Ovary (tissue), 3 donors: ENCODE results near the gene RNF215.

Experiments used
- CTCF ChIP-seq, 3 donors: fragments of 450-650 bp in 2 of 3; fragments of 200-600 bp in 1 of 3; IDR thresholded peaks; one replicate each; pipeline versions ENCODE4 v1.5.1 to v1.8.0; 2016 to 2022; ENCODE audit warnings: antibody characterized with exemption in 3 of 3, mild to moderate bottlenecking in 1 of 3
- POLR2A ChIP-seq: fragments of 450-650 bp; IDR thresholded peaks from one replicate; pipeline ENCODE4 v1.6.1; 2017; ENCODE audit warnings: antibody characterized with exemption, mild to moderate bottlenecking, moderate library complexity
- donor health status: DM: no; HTN: no; CAD: no.

- TF ChIP-seq CTCF (IDR thresholded peaks at IDR 0.05) (no peak), POLR2A (no peak)
Observed at GRCh38 chr22:30429887-30430286, 42.7 kb upstream of the RNF215 start.
